Right lobe of liver (tissue), 4 donors: ENCODE measurements around the gene ZCCHC7.
"Not testable (repeated sequence)": the region's sequence is repeated elsewhere in the genome, so short reads cannot be mapped to it uniquely, and the experiment has no call there.

ENCODE experiments used
- CTCF ChIP-seq, 4 donors: fragments of 200-600 bp in 3 of 4; fragments of 450-650 bp in 1 of 4; IDR thresholded peaks; one replicate each; pipeline versions ENCODE4 v1.5.1 to v1.8.0; 2016 to 2022; ENCODE audit warnings: antibody characterized with exemption in 4 of 4, mild to moderate bottlenecking in 2 of 4
- POLR2A ChIP-seq: fragments of 450-650 bp; IDR thresholded peaks from one replicate; pipeline ENCODE4 v1.6.1; 2017; ENCODE audit warnings: antibody characterized with exemption, mild to moderate bottlenecking
- donor health status: DM: no; HTN: no; CAD: no.
- donor health status: DM: no; HTN: no; CAD: no.
- donor health status: DM: no; HTN: yes; CAD: no.

- not testable (repeated sequence) for TF ChIP-seq CTCF (IDR thresholded peaks at IDR 0.05); POLR2A
These were observed 70.4 kb downstream of the ZCCHC7 start for GRCh38 chr9:37190739-37191138.
